ENCODE measurements around the gene FBXW7.
A peak's percentile ranks its signal among the peaks of the same experiment; 100 is the strongest.

DNA sequence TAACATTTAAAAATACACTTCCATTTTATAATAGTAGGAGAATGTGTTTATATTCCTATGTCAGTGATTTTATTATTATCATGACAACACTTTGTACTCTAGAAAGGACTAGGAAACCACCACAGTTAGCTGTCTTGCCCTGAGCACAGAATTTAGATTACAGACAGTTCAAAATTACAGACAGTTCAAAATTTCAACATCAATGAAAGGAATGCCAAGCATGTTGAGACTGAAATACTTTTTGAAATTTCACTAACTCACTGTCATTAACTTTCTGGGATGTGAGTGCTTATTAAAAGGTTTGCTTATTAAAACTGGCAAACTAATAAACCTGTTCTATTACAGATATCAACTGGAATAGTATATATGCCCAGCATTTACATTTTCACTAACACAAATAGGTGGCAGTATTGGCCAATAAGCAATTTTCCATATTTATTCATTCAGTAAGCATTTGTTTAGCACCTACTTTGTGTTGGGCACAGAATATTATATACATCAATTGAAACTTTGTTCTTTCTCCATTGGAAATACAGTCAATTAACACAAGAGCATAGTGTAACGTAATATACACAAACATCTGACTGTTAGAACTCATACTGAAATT is 179.4 kb downstream of the FBXW7 start:
- TF ChIP-seq, protein P1, sequence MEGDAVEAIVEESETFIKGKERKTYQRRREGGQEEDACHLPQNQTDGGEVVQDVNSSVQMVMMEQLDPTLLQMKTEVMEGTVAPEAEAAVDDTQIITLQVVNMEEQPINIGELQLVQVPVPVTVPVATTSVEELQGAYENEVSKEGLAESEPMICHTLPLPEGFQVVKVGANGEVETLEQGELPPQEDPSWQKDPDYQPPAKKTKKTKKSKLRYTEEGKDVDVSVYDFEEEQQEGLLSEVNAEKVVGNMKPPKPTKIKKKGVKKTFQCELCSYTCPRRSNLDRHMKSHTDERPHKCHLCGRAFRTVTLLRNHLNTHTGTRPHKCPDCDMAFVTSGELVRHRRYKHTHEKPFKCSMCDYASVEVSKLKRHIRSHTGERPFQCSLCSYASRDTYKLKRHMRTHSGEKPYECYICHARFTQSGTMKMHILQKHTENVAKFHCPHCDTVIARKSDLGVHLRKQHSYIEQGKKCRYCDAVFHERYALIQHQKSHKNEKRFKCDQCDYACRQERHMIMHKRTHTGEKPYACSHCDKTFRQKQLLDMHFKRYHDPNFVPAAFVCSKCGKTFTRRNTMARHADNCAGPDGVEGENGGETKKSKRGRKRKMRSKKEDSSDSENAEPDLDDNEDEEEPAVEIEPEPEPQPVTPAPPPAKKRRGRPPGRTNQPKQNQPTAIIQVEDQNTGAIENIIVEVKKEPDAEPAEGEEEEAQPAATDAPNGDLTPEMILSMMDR (IDR thresholded peaks at IDR 0.05): peak in 2 of 4 donors; percentile 9 to 10
- TF ChIP-seq POLR2A (IDR thresholded peaks at IDR 0.05): no peak
